Nasal cavity respiratory epithelium epithelial cell of viscerocranial mucosa (primary cell): Measurements from ENCODE around the gene STRIP2. TPM values are rescaled to one million over a fixed set of nuclear protein-coding genes. Genes with fewer than 3 reads are reported as not detected.

ENCODE experiments used
- total RNA-seq: library from RNA; depleted of rRNA; stranded (reverse); fragments of >200 nt; gene quantifications from 2 replicates; pipeline ENCODE4 v1.2.3, GENCODE V29; 2014

Gene STRIP2
- total RNA-seq, result 9.6 and 26.7 TPM in 2 replicates

GRCh38 chr7:129433847-129434674 lies at the start of gene STRIP2:
STRIP2 (plus strand) TSS chr7:129434432; CDS start chr7:129434473, 41 bp downstream.

GRCh38 chr7:129501760-129502707 lies 67.8 kb downstream of the STRIP2 start, which contains the start of gene SMKR1:
SMKR1 (plus strand) TSS chr7:129502531; CDS start chr7:129502825, 294 bp downstream.

Other genes with a start within 250 kb of the STRIP2 start
- 3.1 and 16.1 TPM in 2 replicates for gene SMO, start 245.8 kb upstream of the STRIP2 start, total RNA-seq
- gene AHCYL2, start 209.4 kb upstream of the STRIP2 start, total RNA-seq, result 13.3 and 21.1 TPM in 2 replicates
- gene SMKR1, start 68.1 kb downstream of the STRIP2 start, total RNA-seq, result 0.43 and 2.4 TPM in 2 replicates
- gene NRF1, start 177.3 kb downstream of the STRIP2 start, total RNA-seq, result 12.6 and 18.8 TPM in 2 replicates